Measurements from ENCODE around the gene ZNF135.

GRCh38 chr19:58060231-58060630 lies 1.1 kb downstream of the ZNF135 start:
- TF ChIP-seq ZBTB33 (IDR thresholded peaks at IDR 0.05) (no peak), CTCF (IDR thresholded peaks at IDR 0.05; ENCODE audit: low read depth, low read length, missing input control) (no peak), MAX (IDR thresholded peaks at IDR 0.05) (no peak), YY1 (IDR thresholded peaks at IDR 0.05) (no peak), GABPA (IDR thresholded peaks at IDR 0.05 in 1 of 2, conservative IDR thresholded peaks at IDR 0.05 in 1 of 2) (no peak), REST (IDR thresholded peaks at IDR 0.05) (no peak), RXRA (IDR thresholded peaks at IDR 0.05) (no peak), RAD21 (IDR thresholded peaks at IDR 0.05) (no peak), TAF1 (conservative IDR thresholded peaks at IDR 0.05) (no peak), HNF4G (IDR thresholded peaks at IDR 0.05) (no peak), EGR1 (IDR thresholded peaks at IDR 0.05; ENCODE audit: low read depth in 2 of 2) (no peak), ATF3 (IDR thresholded peaks at IDR 0.05) (no peak), SP1 (IDR thresholded peaks at IDR 0.05) (no peak)

Data from liver (tissue), 3 donors.